ENCODE data around the gene DR1. TPM values are rescaled to one million over a fixed set of nuclear protein-coding genes. Genes with fewer than 3 reads are reported as not detected.

DR1 gene
- total RNA-seq, 1 experiment from 2014 or later: 87.3 TPM

DNA sequence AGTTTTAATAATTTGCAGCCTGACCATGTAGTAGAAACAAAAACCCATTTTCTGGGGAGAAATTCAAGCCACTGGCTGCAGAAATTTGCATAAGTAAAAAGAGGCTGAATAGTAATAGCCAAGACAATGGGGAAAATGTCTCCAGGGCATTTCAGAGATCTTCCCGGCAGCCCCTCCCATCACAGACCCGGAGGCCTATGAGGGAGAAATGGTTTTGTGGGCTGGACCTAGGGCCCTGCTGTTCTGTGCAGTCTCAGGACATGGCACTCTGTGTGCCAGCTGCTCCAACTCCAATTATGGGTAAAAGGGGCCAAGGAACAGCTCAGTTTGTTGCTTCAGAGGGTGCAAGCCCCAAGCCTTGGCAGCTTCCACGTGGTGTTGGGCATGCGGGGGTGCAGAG is 62.5 kb downstream of the DR1 start:
- no peak overlapping the region for H3K23ac ChIP-seq (ENCODE audit: insufficient read length, low read depth, low read length)
- TF ChIP-seq, protein P1, sequence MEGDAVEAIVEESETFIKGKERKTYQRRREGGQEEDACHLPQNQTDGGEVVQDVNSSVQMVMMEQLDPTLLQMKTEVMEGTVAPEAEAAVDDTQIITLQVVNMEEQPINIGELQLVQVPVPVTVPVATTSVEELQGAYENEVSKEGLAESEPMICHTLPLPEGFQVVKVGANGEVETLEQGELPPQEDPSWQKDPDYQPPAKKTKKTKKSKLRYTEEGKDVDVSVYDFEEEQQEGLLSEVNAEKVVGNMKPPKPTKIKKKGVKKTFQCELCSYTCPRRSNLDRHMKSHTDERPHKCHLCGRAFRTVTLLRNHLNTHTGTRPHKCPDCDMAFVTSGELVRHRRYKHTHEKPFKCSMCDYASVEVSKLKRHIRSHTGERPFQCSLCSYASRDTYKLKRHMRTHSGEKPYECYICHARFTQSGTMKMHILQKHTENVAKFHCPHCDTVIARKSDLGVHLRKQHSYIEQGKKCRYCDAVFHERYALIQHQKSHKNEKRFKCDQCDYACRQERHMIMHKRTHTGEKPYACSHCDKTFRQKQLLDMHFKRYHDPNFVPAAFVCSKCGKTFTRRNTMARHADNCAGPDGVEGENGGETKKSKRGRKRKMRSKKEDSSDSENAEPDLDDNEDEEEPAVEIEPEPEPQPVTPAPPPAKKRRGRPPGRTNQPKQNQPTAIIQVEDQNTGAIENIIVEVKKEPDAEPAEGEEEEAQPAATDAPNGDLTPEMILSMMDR (conservative IDR thresholded peaks at IDR 0.05): no peak
- no peaks in the 10 kb centered on the region for H3K79me1 ChIP-seq (ENCODE audit: insufficient read depth, low read depth, low read length, poor library complexity, severe bottlenecking)
- no peak overlapping the region for H3K56ac ChIP-seq (ENCODE audit: insufficient read length, low read depth, low read length)
- no peak overlapping the region for H2AK5ac ChIP-seq (ENCODE audit: insufficient read length, low read length)
- H2BK20ac ChIP-seq (ENCODE audit: low read depth, low read length, poor library complexity, severe bottlenecking): no peak overlapping the region
- Mint-ChIP-seq H3K27ac (no peak overlapping the region), H3K36me3 (ENCODE audit: insufficient read depth in 1 of 3, low read depth in 3 of 3) (peaks cover 33 to 60% (median 43%) of the 10 kb centered on the region in 3 experiments), H3K27me3 (ENCODE audit: low read depth) (peaks cover 7% of the 10 kb centered on the region), H3K4me3 (no peak overlapping the region), H3K4me1 (peaks cover 25 to 28% of the 10 kb centered on the region in 2 experiments), H3K9me3 (peaks cover 50 to 58% of the 10 kb centered on the region in 2 experiments)
- H2AFZ ChIP-seq (ENCODE audit: low read length): no peak overlapping the region
- WGBS (ENCODE audit: extremely low coverage, insufficient read length, low lambda C conversion rate): no CpG with 5 or more reads among the region's 4 CpGs
- H2BK15ac ChIP-seq (ENCODE audit: low read depth, low read length): no peak overlapping the region
- no peaks in the 10 kb centered on the region for H3K27me3 ChIP-seq (ENCODE audit: insufficient read depth, low read length)
- no peak overlapping the region for H2BK120ac ChIP-seq (ENCODE audit: low read depth, low read length, poor library complexity, severe bottlenecking)
- DNase-seq: no peak
- no peak overlapping the region for H3K4ac ChIP-seq (ENCODE audit: low read depth, low read length)
- no peaks in the 10 kb centered on the region for H3K79me2 ChIP-seq (ENCODE audit: insufficient read depth, low read length)
- H4K8ac ChIP-seq (replicated peaks; ENCODE audit: insufficient read length, low read depth, low read length): no peak overlapping the region
- H3K9ac ChIP-seq (ENCODE audit: extremely low read depth, insufficient read length, low read length): no peak overlapping the region
- H3K23me2 ChIP-seq (ENCODE audit: insufficient read length, low read depth, low read length, poor library complexity, severe bottlenecking): no peaks in the 10 kb centered on the region
- peaks cover 8% of the 10 kb centered on the region; the same call in 1 of the 2 replicates for H3K4me1 ChIP-seq (ENCODE audit: insufficient read depth, low read length)
- no peak overlapping the region for H2BK5ac ChIP-seq (ENCODE audit: insufficient read length, low read length)
- H3K9me3 ChIP-seq (ENCODE audit: control insufficient read depth, low read depth, low read length): peaks cover 24% of the 10 kb centered on the region
- H3K14ac ChIP-seq (ENCODE audit: insufficient read depth, low read length): no peak overlapping the region
- no peak overlapping the region for H3K27ac ChIP-seq (ENCODE audit: insufficient read length, low read depth, low read length)
- no peak overlapping the region for H4K91ac ChIP-seq (ENCODE audit: insufficient read length, low read depth, low read length)
- H2BK12ac ChIP-seq (ENCODE audit: insufficient read length, low read depth, low read length): no peak overlapping the region
- H3K4me2 ChIP-seq (ENCODE audit: insufficient read depth, insufficient read length, low read length): no peak overlapping the region
- H3K18ac ChIP-seq (ENCODE audit: insufficient read length, low read depth, low read length): no peak overlapping the region
- H3T11ph ChIP-seq (ENCODE audit: low read length): no peak overlapping the region
- H4K5ac ChIP-seq (ENCODE audit: insufficient read length, low read depth, low read length): no peak overlapping the region
- no peaks in the 10 kb centered on the region for H4K20me1 ChIP-seq (ENCODE audit: control insufficient read depth, insufficient read depth, insufficient read length)

Data from H9 (cell line).